ENCODE data around the gene TXNDC2.

- TF ChIP-seq HNF4G (IDR thresholded peaks at IDR 0.05) (no peak), GABPA (IDR thresholded peaks at IDR 0.05 in 1 of 2, conservative IDR thresholded peaks at IDR 0.05 in 1 of 2) (no peak), RAD21 (IDR thresholded peaks at IDR 0.05) (no peak), TAF1 (conservative IDR thresholded peaks at IDR 0.05) (no peak), ATF3 (IDR thresholded peaks at IDR 0.05) (no peak), SP1 (IDR thresholded peaks at IDR 0.05) (no peak), ZBTB33 (IDR thresholded peaks at IDR 0.05) (no peak), JUND (IDR thresholded peaks at IDR 0.05) (no peak), YY1 (IDR thresholded peaks at IDR 0.05) (no peak), EGR1 (IDR thresholded peaks at IDR 0.05; ENCODE audit: low read depth in 2 of 2) (no peak)
- TF ChIP-seq, protein P1, sequence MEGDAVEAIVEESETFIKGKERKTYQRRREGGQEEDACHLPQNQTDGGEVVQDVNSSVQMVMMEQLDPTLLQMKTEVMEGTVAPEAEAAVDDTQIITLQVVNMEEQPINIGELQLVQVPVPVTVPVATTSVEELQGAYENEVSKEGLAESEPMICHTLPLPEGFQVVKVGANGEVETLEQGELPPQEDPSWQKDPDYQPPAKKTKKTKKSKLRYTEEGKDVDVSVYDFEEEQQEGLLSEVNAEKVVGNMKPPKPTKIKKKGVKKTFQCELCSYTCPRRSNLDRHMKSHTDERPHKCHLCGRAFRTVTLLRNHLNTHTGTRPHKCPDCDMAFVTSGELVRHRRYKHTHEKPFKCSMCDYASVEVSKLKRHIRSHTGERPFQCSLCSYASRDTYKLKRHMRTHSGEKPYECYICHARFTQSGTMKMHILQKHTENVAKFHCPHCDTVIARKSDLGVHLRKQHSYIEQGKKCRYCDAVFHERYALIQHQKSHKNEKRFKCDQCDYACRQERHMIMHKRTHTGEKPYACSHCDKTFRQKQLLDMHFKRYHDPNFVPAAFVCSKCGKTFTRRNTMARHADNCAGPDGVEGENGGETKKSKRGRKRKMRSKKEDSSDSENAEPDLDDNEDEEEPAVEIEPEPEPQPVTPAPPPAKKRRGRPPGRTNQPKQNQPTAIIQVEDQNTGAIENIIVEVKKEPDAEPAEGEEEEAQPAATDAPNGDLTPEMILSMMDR (IDR thresholded peaks at IDR 0.05; ENCODE audit: low read depth, low read length, missing input control) = no peak
- TF ChIP-seq, protein P2, sequence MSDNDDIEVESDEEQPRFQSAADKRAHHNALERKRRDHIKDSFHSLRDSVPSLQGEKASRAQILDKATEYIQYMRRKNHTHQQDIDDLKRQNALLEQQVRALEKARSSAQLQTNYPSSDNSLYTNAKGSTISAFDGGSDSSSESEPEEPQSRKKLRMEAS (IDR thresholded peaks at IDR 0.05) = no peak
- TF ChIP-seq, protein P3, sequence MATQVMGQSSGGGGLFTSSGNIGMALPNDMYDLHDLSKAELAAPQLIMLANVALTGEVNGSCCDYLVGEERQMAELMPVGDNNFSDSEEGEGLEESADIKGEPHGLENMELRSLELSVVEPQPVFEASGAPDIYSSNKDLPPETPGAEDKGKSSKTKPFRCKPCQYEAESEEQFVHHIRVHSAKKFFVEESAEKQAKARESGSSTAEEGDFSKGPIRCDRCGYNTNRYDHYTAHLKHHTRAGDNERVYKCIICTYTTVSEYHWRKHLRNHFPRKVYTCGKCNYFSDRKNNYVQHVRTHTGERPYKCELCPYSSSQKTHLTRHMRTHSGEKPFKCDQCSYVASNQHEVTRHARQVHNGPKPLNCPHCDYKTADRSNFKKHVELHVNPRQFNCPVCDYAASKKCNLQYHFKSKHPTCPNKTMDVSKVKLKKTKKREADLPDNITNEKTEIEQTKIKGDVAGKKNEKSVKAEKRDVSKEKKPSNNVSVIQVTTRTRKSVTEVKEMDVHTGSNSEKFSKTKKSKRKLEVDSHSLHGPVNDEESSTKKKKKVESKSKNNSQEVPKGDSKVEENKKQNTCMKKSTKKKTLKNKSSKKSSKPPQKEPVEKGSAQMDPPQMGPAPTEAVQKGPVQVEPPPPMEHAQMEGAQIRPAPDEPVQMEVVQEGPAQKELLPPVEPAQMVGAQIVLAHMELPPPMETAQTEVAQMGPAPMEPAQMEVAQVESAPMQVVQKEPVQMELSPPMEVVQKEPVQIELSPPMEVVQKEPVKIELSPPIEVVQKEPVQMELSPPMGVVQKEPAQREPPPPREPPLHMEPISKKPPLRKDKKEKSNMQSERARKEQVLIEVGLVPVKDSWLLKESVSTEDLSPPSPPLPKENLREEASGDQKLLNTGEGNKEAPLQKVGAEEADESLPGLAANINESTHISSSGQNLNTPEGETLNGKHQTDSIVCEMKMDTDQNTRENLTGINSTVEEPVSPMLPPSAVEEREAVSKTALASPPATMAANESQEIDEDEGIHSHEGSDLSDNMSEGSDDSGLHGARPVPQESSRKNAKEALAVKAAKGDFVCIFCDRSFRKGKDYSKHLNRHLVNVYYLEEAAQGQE (IDR thresholded peaks at IDR 0.05) = no peak
These were observed 16.7 kb upstream of the TXNDC2 start for GRCh38 chr18:9868857-9869714.

All from liver (tissue), 3 donors.